Thoracic aorta endothelial cell (primary cell): Measurements from ENCODE around the gene BSG. TPM values are rescaled to one million over a fixed set of nuclear protein-coding genes. Genes with fewer than 3 reads are reported as not detected.

Experiments
- total RNA-seq: library from RNA; depleted of rRNA; stranded (reverse); fragments of >200 nt; gene quantifications from 2 replicates; pipeline ENCODE4 v1.2.3, GENCODE V29; 2012

The BSG gene
- total RNA-seq: 251 and 322 TPM in 2 replicates

DNA sequence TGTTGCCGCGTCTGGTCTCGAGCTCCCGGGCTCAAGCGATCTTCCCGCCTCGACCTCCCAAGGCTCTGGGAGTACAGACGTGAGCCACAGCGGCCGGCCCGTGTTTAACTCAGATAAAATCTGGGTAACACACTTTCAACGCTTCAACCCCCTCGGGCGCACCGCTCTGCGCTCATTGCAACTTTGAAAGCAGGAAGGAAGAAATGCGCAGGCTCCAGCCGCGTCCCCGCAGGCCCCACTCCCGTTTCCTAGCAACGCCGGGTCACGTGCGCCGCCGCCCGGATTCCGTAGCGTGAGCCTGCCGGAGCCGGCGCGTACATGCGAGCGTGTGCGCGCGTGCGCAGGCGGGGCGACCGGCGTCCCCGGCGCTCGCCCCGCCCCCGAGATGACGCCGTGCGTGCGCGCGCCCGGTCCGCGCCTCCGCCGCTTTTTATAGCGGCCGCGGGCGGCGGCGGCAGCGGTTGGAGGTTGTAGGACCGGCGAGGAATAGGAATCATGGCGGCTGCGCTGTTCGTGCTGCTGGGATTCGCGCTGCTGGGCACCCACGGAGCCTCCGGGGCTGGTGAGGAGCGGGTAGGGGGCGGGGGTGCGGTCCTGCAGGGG, at the start of gene BSG:
TSS of gene BSG (plus strand) at position 457 of the 603 bp plus-strand sequence. CDS start at position 496, 39 bp downstream.

DNA sequence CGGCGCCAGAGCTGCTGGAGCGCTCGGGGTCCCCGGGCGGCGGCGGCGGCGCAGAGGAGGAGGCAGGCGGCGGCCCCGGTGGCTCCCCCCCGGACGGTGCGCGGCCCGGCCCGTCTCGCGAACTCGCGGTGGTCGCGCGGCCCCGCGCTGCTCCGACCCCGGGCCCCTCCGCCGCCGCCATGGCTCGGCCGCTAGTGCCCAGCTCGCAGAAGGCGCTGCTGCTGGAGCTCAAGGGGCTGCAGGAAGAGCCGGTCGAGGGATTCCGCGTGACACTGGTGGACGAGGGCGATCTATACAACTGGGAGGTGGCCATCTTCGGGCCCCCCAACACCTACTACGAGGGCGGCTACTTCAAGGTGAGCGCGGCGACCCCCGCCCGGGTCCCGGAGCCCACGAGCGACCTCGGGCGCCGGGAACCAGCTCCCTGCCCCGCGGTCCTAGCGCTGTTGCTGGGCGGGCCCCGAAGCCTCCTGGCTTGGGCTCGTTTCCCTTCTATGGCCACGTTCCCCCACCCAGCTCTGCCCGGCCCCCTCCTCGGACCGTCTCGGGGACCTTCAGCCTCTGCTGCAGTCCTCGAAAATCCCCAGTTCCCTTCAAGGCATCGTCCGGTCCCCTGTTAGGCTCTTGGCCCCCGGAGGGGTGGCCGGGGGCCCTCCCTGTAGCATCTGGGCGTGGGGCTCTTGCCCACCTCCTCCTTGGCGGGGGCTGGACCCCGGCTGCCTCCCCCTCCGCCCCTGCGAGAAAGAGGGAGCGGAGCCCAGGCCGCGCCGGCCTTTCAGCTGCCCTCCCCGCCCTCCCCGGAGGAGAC, 40.4 kb upstream of the BSG start, which contains the start of gene CDC34:
TSS of gene CDC34 (plus strand) at position 8 of the 808 bp plus-strand sequence. CDS start at position 180, 172 bp downstream.

DNA sequence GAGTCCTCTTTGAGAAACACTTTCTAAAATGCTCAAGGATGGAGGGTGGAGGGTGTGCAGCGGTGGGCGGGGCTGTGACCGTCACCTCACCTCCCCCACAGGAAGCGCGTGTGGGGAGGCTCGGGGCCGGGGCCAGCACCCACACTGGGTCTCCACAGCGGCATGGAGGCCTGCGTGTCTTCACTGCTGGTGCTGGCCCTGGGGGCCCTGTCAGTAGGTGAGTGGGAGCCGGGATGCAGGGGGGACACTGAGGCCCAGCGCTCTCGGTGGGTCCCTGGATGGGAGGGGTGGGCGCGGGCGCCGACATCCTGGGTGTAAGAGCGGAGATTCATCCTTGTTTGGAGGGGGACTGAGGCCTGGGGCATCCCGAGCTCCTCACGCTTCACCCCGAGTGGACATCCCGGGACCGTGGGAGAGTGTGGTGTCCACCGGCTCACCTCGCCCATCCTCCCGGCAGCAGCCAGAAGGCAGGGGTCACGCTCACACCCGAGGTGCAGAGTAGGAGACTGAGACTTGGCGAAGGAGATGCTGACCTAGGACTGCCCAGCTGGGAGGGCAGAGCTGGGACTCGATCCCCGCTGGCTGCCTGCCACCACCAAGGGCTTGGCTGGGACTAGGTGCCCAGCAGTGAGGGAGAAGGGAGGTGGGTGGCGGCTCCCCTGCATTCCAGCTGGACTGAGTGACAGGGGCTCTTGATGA, 28.3 kb upstream of the BSG start, which contains the start of gene GZMM:
TSS of gene GZMM (plus strand) at position 144 of the 699 bp plus-strand sequence. CDS start at position 163, 19 bp downstream.

DNA sequence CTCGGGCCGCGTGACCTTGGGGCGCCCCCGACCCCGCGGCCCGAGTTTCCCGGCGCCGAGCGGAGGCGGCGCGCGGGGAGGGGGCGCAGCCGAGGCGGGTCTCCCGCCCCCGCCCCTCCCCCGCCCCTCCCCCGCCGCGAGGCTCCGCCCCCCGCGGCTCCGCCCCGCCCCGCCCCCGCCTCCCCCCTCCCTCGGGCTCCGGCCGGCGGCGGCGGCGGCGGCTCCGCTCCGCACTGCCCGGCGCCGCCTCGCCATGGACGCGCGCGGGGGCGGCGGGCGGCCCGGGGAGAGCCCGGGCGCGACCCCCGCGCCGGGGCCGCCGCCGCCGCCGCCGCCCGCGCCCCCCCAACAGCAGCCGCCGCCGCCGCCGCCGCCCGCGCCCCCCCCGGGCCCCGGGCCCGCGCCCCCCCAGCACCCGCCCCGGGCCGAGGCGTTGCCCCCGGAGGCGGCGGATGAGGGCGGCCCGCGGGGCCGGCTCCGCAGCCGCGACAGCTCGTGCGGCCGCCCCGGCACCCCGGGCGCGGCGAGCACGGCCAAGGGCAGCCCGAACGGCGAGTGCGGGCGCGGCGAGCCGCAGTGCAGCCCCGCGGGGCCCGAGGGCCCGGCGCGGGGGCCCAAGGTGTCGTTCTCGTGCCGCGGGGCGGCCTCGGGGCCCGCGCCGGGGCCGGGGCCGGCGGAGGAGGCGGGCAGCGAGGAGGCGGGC, 17.4 kb downstream of the BSG start, which contains the start of gene HCN2:
TSS of gene HCN2 (plus strand) at position 189 of the 703 bp plus-strand sequence. CDS start at position 254, 65 bp downstream.

Other genes starting within 250 kb of the BSG start
- gene MIER2, start 227.8 kb upstream of the BSG start, total RNA-seq: 12.0 and 15.3 TPM in 2 replicates
- 0.13 and 0.29 TPM in 2 replicates for gene C2CD4C, start 163.4 kb upstream of the BSG start, total RNA-seq
- gene SHC2, start 111.6 kb upstream of the BSG start, total RNA-seq: 1.7 and 2.0 TPM in 2 replicates
- 0.07 and 0.13 TPM in 2 replicates for gene MADCAM1, start 76.1 kb upstream of the BSG start, total RNA-seq
- gene TPGS1, start 65.1 kb upstream of the BSG start, total RNA-seq: 21.2 and 29.1 TPM in 2 replicates
- gene CDC34, start 40.8 kb upstream of the BSG start, total RNA-seq: 68.5 and 69.9 TPM in 2 replicates
- not detected in 2 replicates for gene GZMM, start 28.5 kb upstream of the BSG start, total RNA-seq
- 0.36 and 0.40 TPM in 2 replicates for gene HCN2, start 17.3 kb downstream of the BSG start, total RNA-seq
- 33.2 and 37.4 TPM in 2 replicates for gene POLRMT, start 60.9 kb downstream of the BSG start, total RNA-seq
- not detected in 2 replicates for gene FGF22, start 67.3 kb downstream of the BSG start, total RNA-seq
- gene RNF126, start 90.6 kb downstream of the BSG start, total RNA-seq: 43.8 and 46.2 TPM in 2 replicates
- gene FSTL3, start 103.8 kb downstream of the BSG start, total RNA-seq: 9.3 and 21.8 TPM in 2 replicates
- not detected in 2 replicates for gene PRSS57, start 122.9 kb downstream of the BSG start, total RNA-seq
- gene PALM, start 136.3 kb downstream of the BSG start, total RNA-seq: 6.5 and 9.8 TPM in 2 replicates
- gene MISP, start 178.5 kb downstream of the BSG start, total RNA-seq: 0.13 TPM in 1 of 2 replicates, not detected in the other
- 200 and 249 TPM in 2 replicates for gene PTBP1, start 224.9 kb downstream of the BSG start, total RNA-seq
- gene PLPPR3, start 249.4 kb downstream of the BSG start, total RNA-seq: 0.07 and 0.40 TPM in 2 replicates